Activated CD8-positive, alpha-beta T cell treated with anti-CD3 and anti-CD28 coated beads for 36 hours (primary cell): ENCODE data around the gene EEF1AKMT4. TPM values are rescaled to one million over a fixed set of nuclear protein-coding genes. Genes with fewer than 3 reads are reported as not detected.

Experiments
- ATAC-seq: fragments of 200-7000 bp; cut with Tn5 transposase; one replicate; pipeline ENCODE4 v1.10.0; 2021; ENCODE audit warnings: mild to moderate bottlenecking, moderate library complexity
- CTCF ChIA-PET: fragments of 350-600 bp; sonication (Branson Sonifier 250); formaldehyde crosslinking; loops from one replicate; lab custom pipeline; 2021; ENCODE audit warnings: antibody characterized with exemption; lab: Charles Lee
- POLR2A ChIA-PET: fragments of 350-600 bp; sonication (Branson Sonifier 250); formaldehyde crosslinking; loops from one replicate; lab custom pipeline; 2021; ENCODE audit warnings: antibody characterized with exemption; lab: Charles Lee
- DNase-seq: peaks from one replicate; pipeline ENCODE4 v3.0.0-alpha.2; 2020
- H3K27ac Mint-ChIP-seq: one replicate; pipeline ENCODE4 v1.8.0; 2021; ENCODE audit warnings: mild to moderate bottlenecking, mixed read lengths
- H3K27me3 Mint-ChIP-seq: one replicate; pipeline ENCODE4 v1.8.0; 2021; ENCODE audit warnings: mixed read lengths
- H3K36me3 Mint-ChIP-seq: one replicate; pipeline ENCODE4 v1.8.0; 2021; ENCODE audit warnings: low read depth, mixed read lengths
- H3K4me1 Mint-ChIP-seq: one replicate; pipeline ENCODE4 v1.8.0; 2021; ENCODE audit warnings: low read depth, mixed read lengths
- H3K4me3 Mint-ChIP-seq: one replicate; pipeline ENCODE4 v1.8.0; 2021; ENCODE audit warnings: mild to moderate bottlenecking, moderate library complexity, mixed read lengths
- H3K9me3 Mint-ChIP-seq: one replicate; pipeline ENCODE4 v1.8.0; 2021; ENCODE audit warnings: mixed read lengths
- intact Hi-C: fragments of 100-400 bp; cut with micrococcal nuclease; formaldehyde crosslinking; loops from one replicate; pipeline ENCODE4 v1.10.0; 2022
- total RNA-seq, 2 experiments: library from RNA; stranded (reverse); gene quantifications; one replicate each; pipeline ENCODE4 v1.2.3, GENCODE V29; 2021
- TF ChIP-seq, protein P1 (sequence below): fragments of 200-600 bp; IDR thresholded peaks from one replicate; pipeline ENCODE4 v1.8.0; 2022; ENCODE audit warnings: antibody characterized with exemption, mild to moderate bottlenecking

The EEF1AKMT4 gene
- total RNA-seq, 2 experiments from 2014 or later, result 7.8 to 8.7 TPM

DNA sequence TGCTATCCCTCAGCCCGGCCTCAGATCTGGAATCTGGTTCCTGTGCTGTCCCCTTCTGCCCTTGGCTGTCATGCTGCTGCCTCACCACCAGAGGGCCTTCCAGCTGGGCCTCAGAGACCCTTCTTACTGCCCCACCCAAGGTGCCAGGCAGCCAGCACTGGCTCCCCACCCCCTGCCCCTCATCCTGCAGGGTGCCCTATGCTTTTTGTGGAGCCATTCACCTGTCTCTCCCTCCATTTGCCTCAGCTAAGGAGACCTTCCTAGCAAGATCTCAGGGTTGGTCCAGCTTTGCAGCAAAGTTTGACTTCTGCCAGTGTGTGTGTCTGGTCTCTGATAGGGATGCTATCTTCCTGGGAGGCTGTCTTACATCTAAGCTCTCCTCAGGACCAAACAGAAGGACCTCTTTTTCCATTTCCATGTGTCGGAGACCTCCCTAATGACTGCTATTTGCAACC, 22.0 kb upstream of the EEF1AKMT4 start:
- CTCF ChIA-PET, result interaction anchor here (0.7 to 5.1 kb wide), 44 partner anchors 10 to 368 kb away, joined by 3 to 67 read pairs (median 6); partner anchors contain the start of genes ABCF3, CAMK2N2 and EEF1AKMT4
- H3K4me1 Mint-ChIP-seq, result peaks cover 11% of the 10 kb centered on the region
- DNase-seq, result peak; percentile 61
- H3K27me3 Mint-ChIP-seq, result peaks cover 33% of the 10 kb centered on the region
- H3K36me3 Mint-ChIP-seq, result no peaks in the 10 kb centered on the region
- POLR2A ChIA-PET, result interaction anchor here (0.7 to 3.1 kb wide), 5 partner anchors 13 to 29 kb away, joined by 3 to 9 read pairs (median 6); partner anchors contain the start of gene EEF1AKMT4
- TF ChIP-seq, protein P1, sequence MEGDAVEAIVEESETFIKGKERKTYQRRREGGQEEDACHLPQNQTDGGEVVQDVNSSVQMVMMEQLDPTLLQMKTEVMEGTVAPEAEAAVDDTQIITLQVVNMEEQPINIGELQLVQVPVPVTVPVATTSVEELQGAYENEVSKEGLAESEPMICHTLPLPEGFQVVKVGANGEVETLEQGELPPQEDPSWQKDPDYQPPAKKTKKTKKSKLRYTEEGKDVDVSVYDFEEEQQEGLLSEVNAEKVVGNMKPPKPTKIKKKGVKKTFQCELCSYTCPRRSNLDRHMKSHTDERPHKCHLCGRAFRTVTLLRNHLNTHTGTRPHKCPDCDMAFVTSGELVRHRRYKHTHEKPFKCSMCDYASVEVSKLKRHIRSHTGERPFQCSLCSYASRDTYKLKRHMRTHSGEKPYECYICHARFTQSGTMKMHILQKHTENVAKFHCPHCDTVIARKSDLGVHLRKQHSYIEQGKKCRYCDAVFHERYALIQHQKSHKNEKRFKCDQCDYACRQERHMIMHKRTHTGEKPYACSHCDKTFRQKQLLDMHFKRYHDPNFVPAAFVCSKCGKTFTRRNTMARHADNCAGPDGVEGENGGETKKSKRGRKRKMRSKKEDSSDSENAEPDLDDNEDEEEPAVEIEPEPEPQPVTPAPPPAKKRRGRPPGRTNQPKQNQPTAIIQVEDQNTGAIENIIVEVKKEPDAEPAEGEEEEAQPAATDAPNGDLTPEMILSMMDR, result peak; percentile 97
- no peaks in the 10 kb centered on the region for H3K9me3 Mint-ChIP-seq
- H3K4me3 Mint-ChIP-seq, result no peak overlapping the region
- no peak overlapping the region for H3K27ac Mint-ChIP-seq
- intact Hi-C loops, result loop anchor here (5.0 kb wide), 1 partner anchor 60 kb away; no protein-coding TSS in a partner anchor
- peak; percentile 64 for ATAC-seq

DNA sequence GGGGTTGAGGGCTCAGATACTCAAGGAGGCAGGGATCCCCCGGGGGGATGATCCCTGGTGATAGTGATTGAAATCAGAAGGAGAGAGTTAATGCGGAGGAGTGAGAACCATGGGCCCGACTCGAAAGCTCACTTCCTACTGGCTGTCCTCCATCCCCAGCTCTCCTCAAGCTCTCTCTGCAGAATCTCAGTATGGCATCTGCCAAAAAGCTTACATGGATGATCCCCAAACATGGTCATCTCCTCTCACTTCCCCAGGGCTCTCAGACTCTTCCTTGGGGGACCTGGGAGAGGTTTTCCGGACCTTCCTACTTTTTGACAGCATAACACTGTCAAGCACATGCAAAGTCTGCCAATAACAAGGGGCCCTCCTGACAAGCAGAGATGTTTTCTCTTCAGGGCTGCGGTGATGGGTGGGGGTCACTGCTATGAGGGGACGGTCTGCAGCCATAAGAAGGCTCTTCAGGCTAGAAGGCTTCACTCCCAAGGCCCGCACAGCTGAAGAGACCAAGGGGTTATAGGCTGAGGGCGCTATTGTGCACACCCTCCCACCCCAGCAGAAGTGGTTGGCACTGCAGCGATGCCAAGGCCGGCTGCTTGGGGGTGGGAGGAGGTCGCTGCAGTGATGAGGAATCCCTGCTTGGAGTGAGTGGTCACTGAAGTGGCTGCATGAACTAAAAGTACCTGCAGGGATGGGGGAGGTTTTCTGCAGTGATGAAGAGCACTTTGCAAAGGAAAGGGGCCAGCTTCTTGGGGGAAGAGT, 20.9 kb upstream of the EEF1AKMT4 start:
- no peaks in the 10 kb centered on the region for H3K36me3 Mint-ChIP-seq
- ChIA-PET POLR2A (interaction anchor here (1.3 to 3.1 kb wide), 3 partner anchors 12 to 21 kb away, joined by 6 to 9 read pairs (median 6); partner anchors contain the start of gene EEF1AKMT4), CTCF (interaction anchor here (0.8 to 5.1 kb wide), 37 partner anchors 9 to 369 kb away, joined by 3 to 67 read pairs (median 10); partner anchors contain the start of genes ABCF3, CAMK2N2, EEF1AKMT4 and PARL)
- peaks cover 37% of the 10 kb centered on the region for H3K27me3 Mint-ChIP-seq
- ATAC-seq (no peak), DNase-seq (no peak)
- intact Hi-C loops, result loop anchor here (5.0 kb wide), 1 partner anchor 59 kb away; no protein-coding TSS in a partner anchor
- peaks cover 11% of the 10 kb centered on the region for H3K4me1 Mint-ChIP-seq
- H3K27ac Mint-ChIP-seq, result no peak overlapping the region
- TF ChIP-seq, protein P1, result no peak
- no peaks in the 10 kb centered on the region for H3K9me3 Mint-ChIP-seq
- peak overlapping the region; percentile 51 for H3K4me3 Mint-ChIP-seq

DNA sequence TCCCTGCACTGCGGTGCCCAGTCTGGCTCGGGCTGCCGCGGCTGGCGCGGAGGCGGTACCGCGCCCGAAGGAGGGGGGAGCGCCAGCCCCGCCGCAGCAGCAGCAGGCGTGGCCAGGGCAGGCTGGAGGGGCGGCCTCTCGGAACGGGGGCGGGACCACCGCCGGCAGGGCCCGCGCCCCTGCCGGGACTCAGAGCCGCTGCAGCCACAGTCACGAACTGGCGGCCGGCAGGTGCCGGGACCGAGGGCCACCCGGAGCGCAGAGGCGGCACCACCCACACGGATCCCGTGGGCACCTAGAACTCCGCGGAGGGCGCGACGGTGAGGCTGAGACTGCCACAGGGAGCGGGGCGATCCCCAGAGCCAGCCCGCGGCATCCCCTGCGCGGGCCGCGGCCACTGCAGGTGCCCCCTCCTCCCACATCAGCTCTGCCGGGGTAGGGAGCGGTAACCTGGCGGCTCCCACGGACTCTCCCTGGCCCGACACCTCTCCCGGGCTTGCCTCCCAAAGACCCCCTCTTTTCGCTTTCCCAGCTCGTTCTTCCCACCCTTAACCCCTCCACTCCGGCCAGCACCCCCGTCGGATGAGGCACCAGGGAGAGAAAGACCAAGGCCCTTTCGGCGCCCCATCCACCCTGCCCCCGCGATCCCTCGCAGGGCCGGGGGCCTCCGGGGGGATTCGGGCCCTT, 19.9 kb upstream of the EEF1AKMT4 start, which contains the start of gene VWA5B2:
Gene VWA5B2, plus strand, starts transcription at position 192 of the 687 bp plus-strand sequence. CDS start 944 bp downstream, outside the sequence.
- POLR2A ChIA-PET, result interaction anchor here (0.6 to 3.1 kb wide), 6 partner anchors 11 to 1162 kb away, joined by 3 to 9 read pairs (median 5); partner anchors contain the start of genes CAMK2N2 and EEF1AKMT4

DNA sequence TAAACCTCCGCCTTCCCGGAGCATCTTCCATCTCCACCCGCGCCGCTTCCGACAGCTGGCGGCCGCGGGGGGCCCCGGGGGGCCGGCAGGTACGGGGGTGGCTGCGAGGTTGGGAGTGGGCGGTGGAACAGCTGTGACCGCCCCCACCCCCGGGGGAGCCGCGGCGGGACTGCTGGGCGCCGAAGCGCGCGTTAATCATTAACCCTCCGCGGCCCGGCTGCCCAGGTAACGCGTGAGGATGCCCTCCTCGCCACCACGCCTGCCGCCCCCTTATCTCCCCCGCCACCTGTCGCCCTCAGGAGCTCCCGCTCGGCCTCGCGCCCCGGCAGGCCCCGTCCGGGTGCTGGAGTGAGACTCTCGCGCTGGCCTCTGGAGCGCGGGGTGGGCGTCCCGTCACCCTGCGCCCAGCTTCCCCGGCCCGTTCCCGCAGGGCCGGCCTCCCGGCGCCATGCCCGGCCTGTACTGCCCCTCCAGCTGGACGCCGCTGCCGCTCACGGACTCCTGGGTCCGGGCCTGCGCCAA, 19.3 kb upstream of the EEF1AKMT4 start:
- DNase-seq (no peak), ATAC-seq (no peak)
- Mint-ChIP-seq H3K36me3 (no peaks in the 10 kb centered on the region), H3K4me3 (peak overlapping the region; percentile 54), H3K27ac (no peak overlapping the region), H3K27me3 (peaks cover 36% of the 10 kb centered on the region), H3K4me1 (peaks cover 11% of the 10 kb centered on the region), H3K9me3 (no peaks in the 10 kb centered on the region)
- POLR2A ChIA-PET, result interaction anchor here (0.8 to 3.1 kb wide), 5 partner anchors 10 to 62 kb away, joined by 3 to 9 read pairs (median 5); partner anchors contain the start of genes CAMK2N2 and EEF1AKMT4
- intact Hi-C loops, result no loop called here
- TF ChIP-seq, protein P1, result no peak
- CTCF ChIA-PET, result interaction anchor here (0.7 to 5.1 kb wide), 7 partner anchors 13 to 346 kb away, joined by 3 to 67 read pairs (median 4); partner anchors contain the start of genes EEF1AKMT4 and PARL

More for the DNA sequence above, 19.9 kb upstream of the EEF1AKMT4 start, which contains the start of gene VWA5B2:
- no peaks in the 10 kb centered on the region for H3K36me3 Mint-ChIP-seq
- peaks cover 37% of the 10 kb centered on the region for H3K27me3 Mint-ChIP-seq
- ATAC-seq (peak; percentile 96), DNase-seq (peak; percentile 73)
- peak within 1 kb of the TSS; percentile 54 for H3K4me3 Mint-ChIP-seq
- peaks cover 11% of the 10 kb centered on the region for H3K4me1 Mint-ChIP-seq
- TF ChIP-seq, protein P1, result no peak
- no peaks in the 10 kb centered on the region for H3K9me3 Mint-ChIP-seq
- no peak within 1 kb of the TSS for H3K27ac Mint-ChIP-seq
- CTCF ChIA-PET, result interaction anchor here (0.7 to 5.1 kb wide), 12 partner anchors 13 to 345 kb away, joined by 3 to 67 read pairs (median 14); partner anchors contain the start of genes CAMK2N2, EEF1AKMT4 and PARL
- intact Hi-C loops, result loop anchor here (5.0 kb wide), 1 partner anchor 58 kb away; no protein-coding TSS in a partner anchor
